H7 (cell line): Measurements from ENCODE around the gene TICRR. TPM values are rescaled to one million over a fixed set of nuclear protein-coding genes. Genes with fewer than 3 reads are reported as not detected.

Source experiments
- DNase-seq: peaks from one replicate; pipeline ENCODE4 v3.0.0; 2012
- H3K27me3 ChIP-seq: 2 replicates; pipeline ENCODE4 v1.6.0; 2011; ENCODE audit warnings: mild to moderate bottlenecking, low read length; ENCODE audit not compliant: control insufficient read depth, insufficient read depth
- H3K36me3 ChIP-seq: replicated peaks from 2 replicates; pipeline ENCODE4 v1.5.1; 2011; ENCODE audit warnings: low read length; ENCODE audit not compliant: control insufficient read depth, insufficient read depth
- H3K4me3 ChIP-seq: 2 replicates; pipeline ENCODE4 v1.5.1; 2011; ENCODE audit warnings: low read depth, mild to moderate bottlenecking, control low read depth, low read length, moderate library complexity; ENCODE audit not compliant: insufficient read depth
- total RNA-seq: library from RNA; depleted of rRNA; stranded (reverse); fragments of >200 nt; shearing (Covaris generic); gene quantifications from 2 replicates; pipeline ENCODE4 v1.2.3, GENCODE V29; 2014

The TICRR gene
- total RNA-seq, 1 experiment from 2014 or later = 19.2 TPM

- peak; percentile 67 for DNase-seq
- Histone ChIP-seq H3K27me3 (no peaks in the 10 kb centered on the region), H3K36me3 (peaks cover 66% of the 10 kb centered on the region), H3K4me3 (no peak overlapping the region)
Observed at GRCh38 chr15:89628806-89629715, 53.8 kb downstream of the TICRR start.

DNA sequence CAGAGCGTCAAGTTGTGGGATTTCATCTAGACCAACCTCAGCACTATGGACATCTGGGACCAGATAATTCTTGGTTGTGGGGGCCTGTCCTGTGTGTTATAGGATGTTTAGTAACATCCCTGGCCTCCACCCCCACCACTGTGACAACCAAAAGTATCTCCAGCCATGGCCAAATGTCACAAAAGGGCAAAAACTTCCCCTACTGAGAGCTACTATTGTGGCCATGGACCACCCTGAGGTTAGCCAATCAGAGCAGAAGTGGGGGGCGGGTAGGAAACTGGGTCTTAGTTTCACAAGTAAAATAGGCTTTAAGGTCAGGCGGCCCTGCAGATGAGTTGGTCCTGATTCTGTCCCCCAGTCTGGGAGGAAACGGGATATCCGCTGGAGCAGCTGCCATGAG lies 54.6 kb downstream of the TICRR start:
- no peak for DNase-seq
- H3K27me3 ChIP-seq = no peaks in the 10 kb centered on the region
- peaks cover 59% of the 10 kb centered on the region for H3K36me3 ChIP-seq
- H3K4me3 ChIP-seq = no peak overlapping the region

DNA sequence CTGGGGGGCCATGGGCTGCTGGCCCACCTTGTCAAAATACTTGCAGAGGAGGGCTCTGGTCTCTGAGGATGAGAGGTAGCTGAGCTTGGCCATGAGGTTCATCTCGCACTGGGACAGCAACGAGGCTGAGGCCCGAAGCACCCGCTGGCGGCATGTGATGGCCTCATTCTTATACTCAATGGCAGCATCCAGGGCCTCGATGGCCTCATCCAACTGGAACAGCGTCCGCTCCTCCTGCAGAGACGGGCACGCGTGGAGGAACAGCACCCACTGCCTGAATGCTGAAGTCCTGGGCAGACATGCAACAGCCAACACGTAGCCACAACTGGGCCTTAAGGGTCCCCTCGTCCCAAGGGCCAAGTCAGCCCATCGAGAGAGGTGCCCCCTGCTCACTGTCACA lies 55.0 kb downstream of the TICRR start:
- Histone ChIP-seq H3K4me3 (no peak overlapping the region), H3K36me3 (peaks cover 54% of the 10 kb centered on the region), H3K27me3 (no peaks in the 10 kb centered on the region)
- peak; percentile 39 for DNase-seq

GRCh38 chr15:89630974-89631901 lies 56.0 kb downstream of the TICRR start:
- H3K36me3 ChIP-seq = peaks cover 45% of the 10 kb centered on the region
- peak; percentile 52 for DNase-seq

DNA sequence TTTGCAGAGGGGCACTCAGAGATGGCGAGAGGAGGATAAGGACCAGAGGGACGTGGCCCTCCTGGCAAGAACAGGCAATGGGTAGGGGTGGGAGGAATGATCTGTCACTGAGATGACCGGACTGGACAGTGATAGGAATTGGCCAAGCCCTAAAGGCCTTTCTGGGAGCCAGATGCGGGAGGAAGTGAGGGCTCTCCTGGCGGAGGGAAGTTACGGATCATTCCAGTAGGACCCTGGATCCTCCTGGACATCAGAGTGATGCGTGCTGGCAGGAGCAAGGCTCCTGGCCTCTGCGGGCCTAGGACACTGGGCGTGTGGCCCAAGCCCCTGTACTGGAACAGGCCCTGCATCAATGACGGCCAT lies 56.6 kb downstream of the TICRR start:
- H3K4me3 ChIP-seq = no peak overlapping the region
- H3K27me3 ChIP-seq = no peaks in the 10 kb centered on the region
- DNase-seq = peak; percentile 43
- H3K36me3 ChIP-seq = peaks cover 39% of the 10 kb centered on the region

More at GRCh38 chr15:89630974-89631901, 56.0 kb downstream of the TICRR start:
- Histone ChIP-seq H3K4me3 (no peak overlapping the region), H3K27me3 (no peaks in the 10 kb centered on the region)

DNA sequence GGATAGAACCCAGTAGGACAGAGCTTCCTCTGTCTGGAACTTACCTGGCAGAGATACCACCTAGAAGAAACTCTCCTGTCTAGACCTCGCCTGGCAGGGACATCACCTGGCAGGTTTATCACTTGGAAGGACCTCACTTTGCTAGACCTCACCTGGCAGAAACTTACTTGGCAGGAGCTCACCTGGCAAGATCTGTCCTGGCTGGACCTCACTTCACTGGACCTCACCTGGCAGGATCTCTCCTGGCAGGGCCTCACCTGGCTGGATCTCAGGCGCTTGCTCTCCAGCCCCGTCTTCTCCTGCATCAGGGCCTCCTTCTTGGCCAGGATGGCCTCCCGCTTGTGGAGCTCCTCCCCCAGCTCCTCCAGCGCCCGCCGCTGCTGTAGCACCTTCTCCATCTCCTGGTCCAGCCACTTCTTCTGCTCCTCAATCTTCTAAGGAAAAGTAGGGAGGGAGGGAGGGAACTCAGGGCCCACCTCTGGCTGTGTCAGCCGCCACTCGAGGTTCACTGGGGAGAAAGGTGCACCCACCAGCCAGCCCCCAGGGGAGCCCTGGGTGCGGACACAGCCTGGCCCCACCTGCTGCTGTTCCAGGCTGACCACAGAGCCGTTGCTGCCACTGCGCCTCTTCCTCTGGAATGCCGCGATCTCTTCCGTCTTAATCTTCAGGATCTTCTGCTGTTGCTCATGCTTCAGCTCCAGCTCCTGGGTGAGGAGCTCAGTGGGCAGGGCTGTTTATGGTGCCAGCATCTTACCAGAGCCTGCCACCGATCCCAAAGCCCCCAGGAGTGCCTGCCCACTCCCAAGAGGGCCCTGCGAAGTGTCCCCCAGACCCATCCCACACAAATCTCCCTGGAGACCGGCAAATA lies 57.5 kb downstream of the TICRR start:
- no peak overlapping the region for H3K4me3 ChIP-seq
- peaks cover 31% of the 10 kb centered on the region for H3K36me3 ChIP-seq
- no peaks in the 10 kb centered on the region for H3K27me3 ChIP-seq
- DNase-seq = peak; percentile 30

DNA sequence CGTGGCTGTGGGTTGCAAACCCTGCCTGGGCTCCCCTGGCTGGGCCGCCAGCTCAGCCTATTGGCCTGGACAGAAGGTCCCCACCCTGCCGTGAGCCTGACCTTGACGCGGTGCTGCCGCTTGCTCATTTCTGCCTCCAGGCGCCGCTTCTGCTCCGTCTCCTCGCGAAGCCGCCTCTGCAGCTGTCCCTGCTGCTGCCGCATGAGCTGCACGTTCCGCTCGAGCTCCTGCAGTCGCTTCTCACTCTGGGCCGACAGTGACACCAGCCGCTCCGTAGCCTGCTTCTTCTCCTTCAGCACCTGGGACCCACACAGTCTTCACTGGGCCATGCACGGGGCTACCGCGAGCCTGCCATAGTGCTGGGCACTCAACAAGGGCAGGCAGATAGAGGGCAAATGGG lies 58.3 kb downstream of the TICRR start:
- H3K36me3 ChIP-seq = peaks cover 26% of the 10 kb centered on the region
- no peaks in the 10 kb centered on the region for H3K27me3 ChIP-seq
- DNase-seq = no peak
- H3K4me3 ChIP-seq = no peak overlapping the region

- Histone ChIP-seq H3K4me3 (no peak overlapping the region), H3K36me3 (peaks cover 6% of the 10 kb centered on the region), H3K27me3 (no peaks in the 10 kb centered on the region)
- no peak for DNase-seq
Observed at GRCh38 chr15:89640245-89640644, 65.0 kb downstream of the TICRR start.

DNA sequence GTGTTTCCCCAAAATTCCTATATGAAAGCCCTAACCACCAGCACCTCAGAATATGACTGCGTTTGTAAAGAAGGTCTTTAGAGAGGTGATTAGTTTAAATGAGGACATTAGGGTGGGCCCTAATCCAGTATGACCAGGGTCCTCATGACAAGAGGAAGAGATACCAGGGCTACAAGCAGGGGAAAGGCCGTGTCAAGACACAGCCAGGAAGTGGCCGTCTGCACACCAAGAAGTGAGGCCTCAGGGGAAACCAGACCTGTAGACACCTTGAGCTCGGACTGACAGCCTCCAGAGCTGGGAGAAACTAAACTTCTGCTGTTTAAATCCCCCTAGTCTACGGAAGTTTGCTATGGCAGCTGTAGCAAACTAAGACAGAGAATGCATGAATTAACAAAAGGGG lies 65.8 kb downstream of the TICRR start:
- H3K36me3 ChIP-seq = peaks cover 10% of the 10 kb centered on the region
- no peaks in the 10 kb centered on the region for H3K27me3 ChIP-seq
- H3K4me3 ChIP-seq = no peak overlapping the region
- no peak for DNase-seq

GRCh38 chr15:89642106-89642505 lies 66.8 kb downstream of the TICRR start:
- no peaks in the 10 kb centered on the region for H3K27me3 ChIP-seq
- no peak for DNase-seq
- peaks cover 12% of the 10 kb centered on the region for H3K36me3 ChIP-seq
- H3K4me3 ChIP-seq = no peak overlapping the region

- Histone ChIP-seq H3K4me3 (no peak overlapping the region), H3K27me3 (no peaks in the 10 kb centered on the region), H3K36me3 (peaks cover 12% of the 10 kb centered on the region)
- DNase-seq = no peak
Observed at GRCh38 chr15:89645680-89646079, 70.4 kb downstream of the TICRR start.

DNA sequence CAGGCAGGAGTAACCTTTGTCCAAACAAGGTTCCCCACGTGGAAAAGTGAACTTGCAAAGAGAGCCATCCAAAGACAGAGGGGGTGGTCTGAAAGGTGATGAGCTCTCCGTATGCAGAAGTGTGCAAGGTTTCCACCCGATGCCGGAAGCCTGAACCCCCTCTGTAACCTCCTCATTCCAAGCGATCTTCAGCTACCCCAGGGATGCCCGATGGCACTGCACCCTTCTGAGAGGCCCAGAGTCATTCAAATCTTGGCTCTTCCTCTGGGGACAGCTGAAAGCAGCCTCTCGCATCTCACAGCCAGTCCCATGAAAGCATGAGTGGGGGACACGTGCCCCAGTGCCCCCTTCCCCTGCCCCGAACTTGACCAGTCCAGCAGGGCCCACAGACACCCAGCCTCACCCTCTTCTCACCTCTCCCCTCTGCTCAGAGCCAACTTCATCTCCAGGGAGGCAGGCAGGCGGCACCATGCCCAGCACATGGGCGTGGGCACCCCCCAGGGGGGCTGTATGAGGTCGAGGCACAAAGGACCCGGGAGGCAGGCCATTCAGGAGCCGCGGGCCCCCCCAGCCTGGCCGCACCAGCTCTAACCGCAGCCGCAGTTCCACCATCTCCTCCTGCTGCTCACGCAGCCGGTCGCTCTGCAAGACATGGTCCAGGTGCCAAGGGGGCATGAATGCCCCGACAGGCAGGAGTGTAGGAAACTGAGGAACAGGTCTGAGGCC lies 71.3 kb downstream of the TICRR start:
- no peak overlapping the region for H3K4me3 ChIP-seq
- H3K27me3 ChIP-seq = no peaks in the 10 kb centered on the region
- DNase-seq = no peak

DNA sequence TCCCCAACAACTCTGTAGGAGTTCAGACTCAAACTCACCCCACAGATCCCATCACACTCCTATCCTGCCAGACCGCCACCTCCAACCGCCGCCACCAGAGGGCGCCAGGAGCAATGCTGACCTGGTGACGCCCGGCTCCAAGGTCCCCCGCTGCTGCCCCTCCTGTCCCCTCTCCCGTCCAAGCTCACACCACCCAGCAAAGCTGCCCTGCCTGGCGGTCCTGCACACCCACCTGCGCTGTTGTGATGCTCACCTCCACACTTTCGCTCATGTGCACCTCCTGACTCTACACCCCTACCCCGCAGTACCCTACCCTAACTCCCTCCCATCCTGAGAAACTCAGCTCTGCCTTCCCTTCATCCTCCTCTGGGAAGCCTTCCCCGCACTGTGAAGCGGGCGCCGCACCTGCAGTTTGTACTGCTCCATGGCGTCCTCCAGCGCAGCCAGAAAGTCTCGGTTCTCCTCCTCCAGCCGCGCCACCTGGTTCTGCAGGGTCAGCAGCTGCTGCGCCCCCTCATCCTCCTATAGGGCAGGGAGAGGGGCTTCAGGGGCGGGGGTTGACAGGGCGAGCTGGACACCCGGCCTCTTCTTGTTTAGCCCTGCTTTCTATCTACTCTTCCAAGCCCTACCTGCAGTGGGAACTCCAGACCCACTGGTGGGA lies 72.1 kb downstream of the TICRR start:
- DNase-seq = peak; percentile 97
- Histone ChIP-seq H3K27me3 (no peaks in the 10 kb centered on the region), H3K36me3 (peaks cover 9% of the 10 kb centered on the region), H3K4me3 (no peak overlapping the region; the same call in 1 of the 2 replicates)

More for the DNA sequence above, 71.3 kb downstream of the TICRR start:
- peaks cover 11% of the 10 kb centered on the region for H3K36me3 ChIP-seq
